MM.1S (cell line): ENCODE measurements around the gene BAG3.

Experiments
- CTCF ChIP-seq: fragments of 300-600 bp; sonication (generic); IDR thresholded peaks from 2 replicates; pipeline ENCODE4 v1.5.1; 2016; ENCODE audit warnings: antibody characterized with exemption, low read length, mixed read lengths
- EZH2 ChIP-seq: fragments of 300-600 bp; sonication (generic); optimal IDR thresholded peaks from 2 replicates; pipeline ENCODE3; 2017; ENCODE audit warnings: low read depth, mild to moderate bottlenecking, antibody characterized with exemption, low read length, mixed read lengths

GRCh38 chr10:119723161-119723560 is 72.0 kb downstream of the BAG3 start:
- no peak for TF ChIP-seq CTCF
- TF ChIP-seq EZH2: no peak
